ENCODE measurements around the gene TASP1.

GRCh38 chr20:13436530-13436929, 202.2 kb downstream of the TASP1 start:
- TF ChIP-seq, protein P1, sequence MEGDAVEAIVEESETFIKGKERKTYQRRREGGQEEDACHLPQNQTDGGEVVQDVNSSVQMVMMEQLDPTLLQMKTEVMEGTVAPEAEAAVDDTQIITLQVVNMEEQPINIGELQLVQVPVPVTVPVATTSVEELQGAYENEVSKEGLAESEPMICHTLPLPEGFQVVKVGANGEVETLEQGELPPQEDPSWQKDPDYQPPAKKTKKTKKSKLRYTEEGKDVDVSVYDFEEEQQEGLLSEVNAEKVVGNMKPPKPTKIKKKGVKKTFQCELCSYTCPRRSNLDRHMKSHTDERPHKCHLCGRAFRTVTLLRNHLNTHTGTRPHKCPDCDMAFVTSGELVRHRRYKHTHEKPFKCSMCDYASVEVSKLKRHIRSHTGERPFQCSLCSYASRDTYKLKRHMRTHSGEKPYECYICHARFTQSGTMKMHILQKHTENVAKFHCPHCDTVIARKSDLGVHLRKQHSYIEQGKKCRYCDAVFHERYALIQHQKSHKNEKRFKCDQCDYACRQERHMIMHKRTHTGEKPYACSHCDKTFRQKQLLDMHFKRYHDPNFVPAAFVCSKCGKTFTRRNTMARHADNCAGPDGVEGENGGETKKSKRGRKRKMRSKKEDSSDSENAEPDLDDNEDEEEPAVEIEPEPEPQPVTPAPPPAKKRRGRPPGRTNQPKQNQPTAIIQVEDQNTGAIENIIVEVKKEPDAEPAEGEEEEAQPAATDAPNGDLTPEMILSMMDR (IDR thresholded peaks at IDR 0.05), result no peak
- no peak for TF ChIP-seq POLR2A (IDR thresholded peaks at IDR 0.05)
